H1 (cell line): Measurements from ENCODE around the gene ZNF318. TPM values are rescaled to one million over a fixed set of nuclear protein-coding genes. Genes with fewer than 3 reads are reported as not detected.

Experiments
- CTCF ChIA-PET: fragments of 300-600 bp; sonication (Branson Sonifier 250); formaldehyde crosslinking; loops from one replicate; lab custom pipeline; 2021; ENCODE audit not compliant: partially characterized antibody; lab: Charles Lee
- POLR2A ChIA-PET: fragments of 300-600 bp; sonication (Branson Sonifier 250); formaldehyde crosslinking; loops from one replicate; lab custom pipeline; 2021; ENCODE audit warnings: inconsistent platforms; ENCODE audit not compliant: partially characterized antibody; lab: Charles Lee
- DNase-seq, 2 experiments: peaks; one replicate each; pipeline versions ENCODE4 v3.0.0 to v3.0.0-alpha.2; 2010 to 2022; ENCODE audit warnings: low spot score in 2 of 2, low read depth in 1 of 2, mixed read lengths in 1 of 2
- FAIRE-seq: peaks from 2 replicates; lab custom pipeline; 2011; peaks lifted over from hg19 to GRCh38; lab: Jason Lieb, UNC
- H2AFZ ChIP-seq: 2 replicates; pipeline ENCODE4 v1.8.1; 2012; ENCODE audit warnings: low read length, inconsistent platforms
- H2AK5ac ChIP-seq: 2 replicates; pipeline ENCODE4 v1.6.1; 2013; ENCODE audit warnings: low read depth, low read length
- H2BK120ac ChIP-seq: replicated peaks from 2 replicates; pipeline ENCODE3; 2013; ENCODE audit warnings: low read depth, low read length, inconsistent platforms
- H2BK12ac ChIP-seq: 2 replicates; pipeline ENCODE4 v1.6.1; 2013; ENCODE audit warnings: low read depth, low read length
- H2BK15ac ChIP-seq: 2 replicates; pipeline ENCODE4 v1.6.1; 2013; ENCODE audit warnings: low read length
- H2BK20ac ChIP-seq: 2 replicates; pipeline ENCODE4 v1.6.1; 2013; ENCODE audit warnings: low read length
- H2BK5ac ChIP-seq: 2 replicates; pipeline ENCODE4 v1.6.1; 2013; ENCODE audit warnings: low read depth, low read length
- H3K14ac ChIP-seq: 2 replicates; pipeline ENCODE4 v1.6.1; 2013; ENCODE audit warnings: inconsistent platforms; ENCODE audit not compliant: insufficient read length
- H3K18ac ChIP-seq: 2 replicates; pipeline ENCODE4 v1.6.1; 2013; ENCODE audit warnings: low read length; ENCODE audit errors: extremely low read depth
- H3K23ac ChIP-seq: 2 replicates; pipeline ENCODE4 v1.6.1; 2013; ENCODE audit warnings: inconsistent platforms; ENCODE audit not compliant: insufficient read length
- H3K23me2 ChIP-seq: 2 replicates; pipeline ENCODE4 v1.6.1; 2013; ENCODE audit warnings: low read depth, low read length
- H3K27ac ChIP-seq: 2 replicates; pipeline ENCODE4 v1.6.1; 2011; ENCODE audit warnings: low read depth, low read length, inconsistent platforms
- H3K27me3 ChIP-seq, 4 experiments: replicated peaks in 1 of 4; 1 replicate in 1 of 4; 2 replicates in 3 of 4; pipeline versions ENCODE4 v1.6.1 to v1.8.1; 2011 to 2013; ENCODE audit warnings: low read length in 3 of 4, mild to moderate bottlenecking in 3 of 4, inconsistent platforms in 2 of 4, mixed read lengths in 2 of 4, moderate library complexity in 1 of 4; ENCODE audit not compliant: control insufficient read depth in 3 of 4, insufficient read depth in 3 of 4; ENCODE audit errors: extremely low read depth in 1 of 4
- H3K36me3 ChIP-seq, 4 experiments: 2 replicates each; pipeline versions ENCODE4 v1.6.1 to v1.8.1; 2011 to 2013; ENCODE audit warnings: mild to moderate bottlenecking in 4 of 4, low read length in 3 of 4, moderate library complexity in 2 of 4, control low read depth in 1 of 4, inconsistent platforms in 1 of 4; ENCODE audit not compliant: insufficient read depth in 4 of 4, control insufficient read depth in 2 of 4
- H3K4ac ChIP-seq: replicated peaks from 2 replicates; pipeline ENCODE3; 2013; ENCODE audit warnings: low read length, low read depth, mixed read lengths, inconsistent platforms; ENCODE audit not compliant: insufficient read length
- H3K4me1 ChIP-seq, 4 experiments: replicated peaks in 1 of 4; 1 replicate in 1 of 4; 2 replicates in 3 of 4; pipeline versions ENCODE4 v1.6.1 to v1.8.1; 2011 to 2013; ENCODE audit warnings: low read length in 3 of 4, inconsistent platforms in 2 of 4, mixed read lengths in 1 of 4; ENCODE audit not compliant: insufficient read depth in 4 of 4, control insufficient read depth in 3 of 4
- H3K4me2 ChIP-seq, 2 experiments: 2 replicates each; pipeline versions ENCODE4 v1.6.1 to v1.8.1; 2011 to 2013; ENCODE audit warnings: low read depth in 2 of 2, low read length in 2 of 2, control low read depth in 1 of 2, inconsistent platforms in 1 of 2, mild to moderate bottlenecking in 1 of 2; ENCODE audit not compliant: insufficient read depth in 1 of 2
- H3K4me3 ChIP-seq, 4 experiments: fragments of 200-600, 300-600 bp in 1 of 4; sonication (generic), shearing (Covaris generic), sonication (Bioruptor Twin) in 1 of 4; 2 replicates each; pipeline versions ENCODE4 v1.5.1 to v1.8.1; 2011 to 2016; ENCODE audit warnings: low read length in 4 of 4, low read depth in 3 of 4, control low read depth in 2 of 4, inconsistent platforms in 2 of 4, mild to moderate bottlenecking in 2 of 4, mixed read lengths in 1 of 4, moderate library complexity in 1 of 4; ENCODE audit not compliant: insufficient read depth in 2 of 4; ENCODE audit errors: extremely low read depth in 1 of 4
- H3K56ac ChIP-seq: replicated peaks from 2 replicates; pipeline ENCODE3; 2013; ENCODE audit warnings: low read depth, mild to moderate bottlenecking, mixed read lengths, low read length, inconsistent platforms; ENCODE audit not compliant: insufficient read length
- H3K79me1 ChIP-seq: 2 replicates; pipeline ENCODE4 v1.6.1; 2013; ENCODE audit warnings: low read depth, low read length, control low read depth
- H3K79me2 ChIP-seq, 2 experiments: 2 replicates each; pipeline versions ENCODE4 v1.6.1 to v1.8.1; 2012 to 2013; ENCODE audit warnings: low read length in 2 of 2, mild to moderate bottlenecking in 2 of 2, inconsistent platforms in 1 of 2; ENCODE audit not compliant: insufficient read depth in 2 of 2, control insufficient read depth in 1 of 2
- H3K9ac ChIP-seq, 4 experiments: replicated peaks in 1 of 4; 1 replicate in 1 of 4; 2 replicates in 3 of 4; pipeline versions ENCODE4 v1.6.1 to v1.8.1; 2011 to 2013; ENCODE audit warnings: low read depth in 3 of 4, low read length in 3 of 4, control low read depth in 2 of 4, mild to moderate bottlenecking in 2 of 4, moderate library complexity in 2 of 4, inconsistent platforms in 1 of 4; ENCODE audit errors: extremely low read depth in 1 of 4
- H3K9me3 ChIP-seq, 2 experiments: 2 replicates each; pipeline versions ENCODE4 v1.6.1 to v1.8.1; 2012 to 2013; ENCODE audit warnings: mild to moderate bottlenecking in 2 of 2, moderate library complexity in 2 of 2, control low read depth in 1 of 2, inconsistent platforms in 1 of 2, low read depth in 1 of 2, low read length in 1 of 2, mixed read lengths in 1 of 2; ENCODE audit not compliant: insufficient read depth in 2 of 2
- H4K20me1 ChIP-seq, 2 experiments: replicated peaks in 1 of 2; 2 replicates each; pipeline versions ENCODE3 to v1.8.1; 2011 to 2013; ENCODE audit warnings: inconsistent platforms in 2 of 2, low read length in 2 of 2, mild to moderate bottlenecking in 1 of 2; ENCODE audit not compliant: insufficient read depth in 2 of 2, control insufficient read depth in 1 of 2
- H4K5ac ChIP-seq: 2 replicates; pipeline ENCODE4 v1.6.1; 2013; ENCODE audit warnings: low read length, low read depth, mixed read lengths, inconsistent platforms; ENCODE audit not compliant: insufficient read length
- H4K8ac ChIP-seq: 2 replicates; pipeline ENCODE4 v1.8.0; 2013; ENCODE audit warnings: mild to moderate bottlenecking, moderate library complexity, low read length, inconsistent platforms; ENCODE audit not compliant: insufficient read depth; ENCODE audit errors: extremely low read depth
- H4K91ac ChIP-seq: replicated peaks from 2 replicates; pipeline ENCODE3; 2013; ENCODE audit warnings: low read length, mixed read lengths, inconsistent platforms; ENCODE audit not compliant: insufficient read length
- BRCA1 ChIP-seq: IDR thresholded peaks from 2 replicates; pipeline ENCODE4 v1.6.1; 2012; ENCODE audit warnings: low read depth, low read length, improper control_type of control experiment
- CREB1 ChIP-seq: IDR thresholded peaks from 2 replicates; pipeline ENCODE4 v1.6.1; 2012; ENCODE audit warnings: inconsistent platforms
- CTBP2 ChIP-seq: IDR thresholded peaks from 2 replicates; pipeline ENCODE4 v1.7.0; 2011; ENCODE audit warnings: borderline replicate concordance, mild to moderate bottlenecking, moderate library complexity, mixed read lengths, low read length; ENCODE audit not compliant: insufficient read depth, insufficient read length
- GABPA ChIP-seq: IDR thresholded peaks from 2 replicates; pipeline ENCODE4 v1.6.1; 2011; ENCODE audit warnings: mild to moderate bottlenecking, low read length, moderate library complexity, borderline replicate concordance; ENCODE audit not compliant: insufficient read depth
- HDAC6 ChIP-seq: IDR thresholded peaks from one replicate; pipeline ENCODE4 v1.7.1; 2012; ENCODE audit warnings: low read depth, mild to moderate bottlenecking, inconsistent platforms, low read length, moderate library complexity
- PHF8 ChIP-seq: fragments of 200-600 bp; sonication (generic); conservative IDR thresholded peaks from 2 replicates; pipeline ENCODE4 v1.7.1; 2012; ENCODE audit warnings: low read depth, mild to moderate bottlenecking, inconsistent platforms, low read length, moderate library complexity
- POLR2A ChIP-seq, 2 experiments: IDR thresholded peaks; 1 replicate in 1 of 2; 2 replicates in 1 of 2; pipeline ENCODE4 v1.6.1; 2011; ENCODE audit warnings: low read depth in 2 of 2, low read length in 2 of 2, mild to moderate bottlenecking in 2 of 2; ENCODE audit errors: control extremely low read depth in 1 of 2
- SAP30 ChIP-seq: fragments of 300-600 bp; sonication (generic); IDR thresholded peaks from 2 replicates; pipeline ENCODE4 v1.7.1; 2012; ENCODE audit warnings: low read length, moderate library complexity, mild to moderate bottlenecking, inconsistent platforms; ENCODE audit not compliant: insufficient read depth, insufficient replicate concordance
- SP1 ChIP-seq: IDR thresholded peaks from 2 replicates; pipeline ENCODE4 v1.6.1; 2011; ENCODE audit warnings: low read depth, low read length
- ZNF274 ChIP-seq: IDR thresholded peaks from 2 replicates; pipeline ENCODE4 v1.7.0; 2012; ENCODE audit warnings: low read length, borderline replicate concordance; ENCODE audit errors: extremely low read depth
- polyA plus RNA-seq, 7 experiments: library from polyadenylated mRNA; depleted of rRNA in 3 of 7; stranded (reverse) in 5 of 7; unstranded in 2 of 7; fragments of >200 nt in 5 of 7; fragments of 200-250 nt in 2 of 7; gene quantifications; 1 replicate in 5 of 7; 2 replicates in 1 of 7; 4 replicates in 1 of 7; pipeline versions ENCODE4 v1.2.1 to v1.2.3, GENCODE V29; 2011 to 2013; ENCODE audit warnings: missing spikeins in 2 of 7, mixed read lengths in 2 of 7
- total RNA-seq: library from RNA; stranded (reverse); fragmentation: NEBNext Ultra II Directional; extraction: Animal tissue kit (Norgen Biotek cat#: 25700); gene quantifications from 2 replicates; pipeline ENCODE4 v1.2.1, GENCODE V29; 2021

The ZNF318 gene
- total and polyA plus RNA-seq, 2 of the 8 experiments (the other 6 are each of a cell fraction or from before 2014, with no cell fraction given): 10.2 to 22.1 TPM

- ChIA-PET CTCF (interaction anchor here (0.6 to 5.4 kb wide), 12 partner anchors 12 to 162 kb away, joined by 3 to 78 read pairs (median 3); partner anchors contain the start of gene CRIP3), POLR2A (no interaction called here)
- H2AK5ac ChIP-seq: no peak overlapping the region
- no peaks in the 10 kb centered on the region; a peak in 1 of 7 replicates for H3K4me1 ChIP-seq
- no peak for FAIRE-seq
- no peak overlapping the region for H3K56ac ChIP-seq
- H4K8ac ChIP-seq: no peak overlapping the region
- no peak overlapping the region for H3K14ac ChIP-seq
- no peak overlapping the region for H3K4ac ChIP-seq
- no peak overlapping the region for H2BK120ac ChIP-seq
- no peaks in the 10 kb centered on the region for H3K79me2 ChIP-seq
- no peak overlapping the region for H2BK15ac ChIP-seq
- no peaks in the 10 kb centered on the region; the same call in 1 of the 2 replicates for H3K23me2 ChIP-seq
- no peak overlapping the region for H3K4me2 ChIP-seq
- no peak overlapping the region for H3K23ac ChIP-seq
- no peak overlapping the region for H4K91ac ChIP-seq
- H3K9me3 ChIP-seq: peaks cover 0 to 6% of the 10 kb centered on the region in 2 experiments; a peak in 1 of 4 replicates
- H3K18ac ChIP-seq: no peak overlapping the region
- peaks cover 7 to 24% (median 21%) of the 10 kb centered on the region in 4 experiments; a peak in 7 of 8 replicates for H3K36me3 ChIP-seq
- no peak overlapping the region for H4K5ac ChIP-seq
- no peak overlapping the region for H3K27ac ChIP-seq
- no peak overlapping the region for H2BK5ac ChIP-seq
- no peak overlapping the region for H2BK20ac ChIP-seq
- no peak overlapping the region for H2AFZ ChIP-seq
- H3K79me1 ChIP-seq: no peaks in the 10 kb centered on the region
- H3K4me3 ChIP-seq: no peak overlapping the region
- no peak overlapping the region for H2BK12ac ChIP-seq
- no peak overlapping the region for H3K9ac ChIP-seq
- no peak for DNase-seq
- H4K20me1 ChIP-seq: no peaks in the 10 kb centered on the region
- no peaks in the 10 kb centered on the region for H3K27me3 ChIP-seq
- no peak for TF ChIP-seq SP1
- no peak for TF ChIP-seq CREB1
- no peak for TF ChIP-seq PHF8
- TF ChIP-seq CTBP2: no peak
- no peak for TF ChIP-seq SAP30
- TF ChIP-seq POLR2A (IDR thresholded peaks at IDR 0.05; ENCODE audit: control extremely low read depth in 1 of 2, low read depth in 2 of 2, low read length in 2 of 2): no peak
- no peak for TF ChIP-seq GABPA
- TF ChIP-seq BRCA1: no peak
- no peak for TF ChIP-seq HDAC6
- no peak for TF ChIP-seq ZNF274
Observed at GRCh38 chr6:43338243-43338642, 31.2 kb downstream of the ZNF318 start.
